OCI-LY1 (cell line): ENCODE measurements around the gene PPP2R1B.

Experiments used
- H2AFZ ChIP-seq: fragments of 200-600 bp; sonication (generic), shearing (Covaris generic); 2 replicates; pipeline ENCODE4 v1.6.0; 2014; ENCODE audit warnings: antibody characterized with exemption, mild to moderate bottlenecking, low read length
- H3F3A ChIP-seq: fragments of 200-600 bp; sonication (generic), shearing (Covaris generic); 2 replicates; pipeline ENCODE4 v1.6.0; 2014; ENCODE audit warnings: mild to moderate bottlenecking, antibody characterized with exemption, low read length, moderate library complexity; ENCODE audit not compliant: insufficient read depth
- H3K27ac ChIP-seq: fragments of 200-600 bp; sonication (generic); 2 replicates; pipeline ENCODE4 v1.5.1; 2014; ENCODE audit warnings: low read length, mixed run types, mild to moderate bottlenecking, low read depth; ENCODE audit not compliant: poor library complexity, severe bottlenecking
- H3K27me3 ChIP-seq: fragments of 200-600 bp; sonication (generic); 2 replicates; pipeline ENCODE4 v1.6.0; 2014; ENCODE audit warnings: antibody characterized with exemption, mild to moderate bottlenecking, low read length, moderate library complexity; ENCODE audit not compliant: insufficient read depth
- H3K36me3 ChIP-seq: fragments of 200-600 bp; sonication (generic); 2 replicates; pipeline ENCODE4 v1.6.1; 2014; ENCODE audit warnings: mild to moderate bottlenecking, antibody characterized with exemption, low read length, moderate library complexity, mixed read lengths; ENCODE audit not compliant: insufficient read depth
- H3K4me1 ChIP-seq: fragments of 200-600 bp; sonication (generic); 2 replicates; pipeline ENCODE4 v1.5.1; 2014; ENCODE audit warnings: mild to moderate bottlenecking, low read length, moderate library complexity; ENCODE audit not compliant: insufficient read depth, severe bottlenecking
- H3K4me2 ChIP-seq: fragments of 200-600 bp; sonication (generic), shearing (Covaris generic); 2 replicates; pipeline ENCODE4 v1.6.1; 2014; ENCODE audit warnings: low read length
- H3K4me3 ChIP-seq: fragments of 200-600 bp; sonication (generic); 2 replicates; pipeline ENCODE4 v1.5.1; 2014; ENCODE audit warnings: low read length, low read depth, mild to moderate bottlenecking, mixed read lengths; ENCODE audit not compliant: poor library complexity, severe bottlenecking
- H3K79me2 ChIP-seq: fragments of 200-600 bp; shearing (Covaris generic); 2 replicates; pipeline ENCODE4 v1.6.1; 2016; ENCODE audit warnings: mixed run types, low read length, mixed read lengths; ENCODE audit not compliant: insufficient read depth
- H3K9ac ChIP-seq: fragments of 200-600 bp; sonication (generic), shearing (Covaris generic); 2 replicates; pipeline ENCODE4 v1.6.1; 2014; ENCODE audit warnings: mild to moderate bottlenecking, low read length, mixed read lengths
- H3K9me2 ChIP-seq: fragments of 200-600 bp; sonication (generic), shearing (Covaris generic); 2 replicates; pipeline ENCODE4 v1.6.1; 2014; ENCODE audit warnings: low read depth, mild to moderate bottlenecking, low read length, mixed read lengths
- H3K9me3 ChIP-seq: fragments of 200-600 bp; shearing (Covaris generic); 2 replicates; pipeline ENCODE4 v1.6.1; 2014; ENCODE audit warnings: low read length, mixed read lengths
- H4K20me1 ChIP-seq: fragments of 200-600 bp; sonication (generic), shearing (Covaris generic); 2 replicates; pipeline ENCODE4 v1.6.0; 2016; ENCODE audit warnings: mild to moderate bottlenecking, low read length; ENCODE audit not compliant: insufficient read depth
- CTCF ChIP-seq: fragments of 200-600 bp; sonication (generic), shearing (Covaris generic); IDR thresholded peaks from 2 replicates; pipeline ENCODE4 v1.5.1; 2017; ENCODE audit warnings: mild to moderate bottlenecking, antibody characterized with exemption, low read length, moderate library complexity, mixed read lengths
- EZH2 ChIP-seq: fragments of 200-600 bp; sonication (generic), shearing (Covaris generic); IDR thresholded peaks from 2 replicates; pipeline ENCODE4 v1.8.0; 2017; ENCODE audit warnings: borderline replicate concordance, mixed run types, mild to moderate bottlenecking, antibody characterized with exemption, low read length, moderate library complexity, mixed read lengths

The PPP2R1B gene

GRCh38 chr11:111729831-111730311 is 36.3 kb downstream of the PPP2R1B start:
- no peak for TF ChIP-seq CTCF
- no peak for TF ChIP-seq EZH2
- no peak overlapping the region for H3K4me3 ChIP-seq
- no peaks in the 10 kb centered on the region for H3F3A ChIP-seq
- H4K20me1 ChIP-seq: no peaks in the 10 kb centered on the region
- no peaks in the 10 kb centered on the region for H3K9me2 ChIP-seq
- no peak overlapping the region for H3K4me2 ChIP-seq
- peaks cover 26% of the 10 kb centered on the region; the same call in 1 of the 2 replicates for H3K36me3 ChIP-seq
- peaks cover 2% of the 10 kb centered on the region for H3K4me1 ChIP-seq
- H2AFZ ChIP-seq: no peak overlapping the region
- H3K27ac ChIP-seq: no peak overlapping the region
- no peaks in the 10 kb centered on the region for H3K9me3 ChIP-seq
- no peaks in the 10 kb centered on the region for H3K27me3 ChIP-seq
- H3K79me2 ChIP-seq: no peaks in the 10 kb centered on the region
- H3K9ac ChIP-seq: no peak overlapping the region

GRCh38 chr11:111729071-111729830 is 36.9 kb downstream of the PPP2R1B start:
- no peak overlapping the region for H3K4me2 ChIP-seq

GRCh38 chr11:111727431-111727830 is 38.8 kb downstream of the PPP2R1B start:
- H3K79me2 ChIP-seq: no peaks in the 10 kb centered on the region
- no peaks in the 10 kb centered on the region for H3K9me3 ChIP-seq
- H4K20me1 ChIP-seq: no peaks in the 10 kb centered on the region
- H3K9me2 ChIP-seq: no peaks in the 10 kb centered on the region
- no peak overlapping the region for H3K4me3 ChIP-seq
- no peaks in the 10 kb centered on the region for H3F3A ChIP-seq
- H3K4me2 ChIP-seq: no peak overlapping the region
- no peaks in the 10 kb centered on the region for H3K27me3 ChIP-seq
- H3K4me1 ChIP-seq: no peaks in the 10 kb centered on the region
- H3K27ac ChIP-seq: no peak overlapping the region
- TF ChIP-seq EZH2 (no peak), CTCF (no peak)
- no peak overlapping the region for H3K9ac ChIP-seq
- H3K36me3 ChIP-seq: peaks cover 49% of the 10 kb centered on the region; the same call in 1 of the 2 replicates
- no peak overlapping the region for H2AFZ ChIP-seq

More at GRCh38 chr11:111729071-111729830, 36.9 kb downstream of the PPP2R1B start:
- H3F3A ChIP-seq: no peaks in the 10 kb centered on the region
- H3K4me1 ChIP-seq: no peaks in the 10 kb centered on the region
- H3K27me3 ChIP-seq: no peaks in the 10 kb centered on the region
- H3K9ac ChIP-seq: no peak overlapping the region
- no peaks in the 10 kb centered on the region for H3K79me2 ChIP-seq
- no peak overlapping the region for H3K27ac ChIP-seq
- H3K9me3 ChIP-seq: no peaks in the 10 kb centered on the region
- TF ChIP-seq CTCF (no peak), EZH2 (no peak)
- H3K9me2 ChIP-seq: no peaks in the 10 kb centered on the region
- peaks cover 33% of the 10 kb centered on the region; the same call in 1 of the 2 replicates for H3K36me3 ChIP-seq
- no peak overlapping the region for H3K4me3 ChIP-seq
- no peak overlapping the region for H2AFZ ChIP-seq
- no peaks in the 10 kb centered on the region for H4K20me1 ChIP-seq
